Neural progenitor cell (in vitro differentiated cells): ENCODE results near the gene MOK.

Source experiments
- CTCF ChIP-seq: fragments of 200-600 bp; sonication (generic); IDR thresholded peaks from 2 replicates; pipeline ENCODE4 v1.5.1; 2017; ENCODE audit warnings: antibody characterized with exemption, mild to moderate bottlenecking
- EZH2 ChIP-seq: fragments of 200-600 bp; sonication (generic); IDR thresholded peaks from 2 replicates; pipeline ENCODE4 v1.6.1; 2017; ENCODE audit warnings: antibody characterized with exemption, mild to moderate bottlenecking, moderate library complexity

- peak; percentile 50 for TF ChIP-seq CTCF
- no peak for TF ChIP-seq EZH2
Observed at GRCh38 chr14:102323102-102323501, 18.1 kb upstream of the MOK start.
